Measurements from ENCODE around the gene MGAT1.

MGAT1 gene

GRCh38 chr5:180820788-180821321, 18.2 kb upstream of the MGAT1 start:
- no peak overlapping the region for H2BK15ac ChIP-seq (ENCODE audit: low read depth, poor library complexity, severe bottlenecking)
- no peak overlapping the region for H2BK12ac ChIP-seq (ENCODE audit: low read length in 2 of 2)
- no peak overlapping the region for H4K91ac ChIP-seq (ENCODE audit: low read length)
- peak; percentile 83 for DNase-seq
- H3K36me3 ChIP-seq (ENCODE audit: control insufficient read depth in 1 of 2, insufficient read depth in 2 of 2, low read depth in 1 of 2, low read length in 2 of 2) = no peaks in the 10 kb centered on the region
- H2AK5ac ChIP-seq (ENCODE audit: low read length, severe bottlenecking) = no peak overlapping the region
- H2AFZ ChIP-seq (ENCODE audit: low read depth, low read length) = no peak overlapping the region
- no peak overlapping the region for H2BK5ac ChIP-seq (ENCODE audit: low read depth, low read length, poor library complexity, severe bottlenecking)
- no peak overlapping the region for H3K23ac ChIP-seq (ENCODE audit: low read length in 2 of 2)
- no peak overlapping the region for H3K4me2 ChIP-seq (ENCODE audit: low read length, poor library complexity, severe bottlenecking)
- H3K14ac ChIP-seq (ENCODE audit: low read length in 2 of 2) = no peak overlapping the region
- WGBS = 61% methylated on average over 2 of the region's 3 CpGs
- no peaks in the 10 kb centered on the region for H3K79me1 ChIP-seq (replicated peaks; ENCODE audit: low read length, poor library complexity, severe bottlenecking)
- no peak overlapping the region for H4K8ac ChIP-seq (ENCODE audit: low read length)
- H3K4ac ChIP-seq (ENCODE audit: low read depth in 1 of 2, low read length in 2 of 2) = no peak overlapping the region
- H3K4me3 ChIP-seq (ENCODE audit: insufficient read depth in 1 of 2, low read depth in 1 of 2, low read length in 2 of 2) = no peak overlapping the region
- peaks cover 25% of the 10 kb centered on the region for H3K4me1 ChIP-seq (ENCODE audit: control insufficient read depth, insufficient read depth, low read depth, low read length)
- H3K9me3 ChIP-seq (ENCODE audit: control insufficient read depth, low read length) = no peaks in the 10 kb centered on the region
- no peaks in the 10 kb centered on the region for H3K27me3 ChIP-seq (ENCODE audit: control insufficient read depth in 1 of 2, insufficient read depth in 1 of 2, low read length in 2 of 2)
- H3K9ac ChIP-seq (ENCODE audit: low read length) = peak overlapping the region; percentile 44
- no peak overlapping the region for H3K18ac ChIP-seq (ENCODE audit: low read depth in 1 of 2, low read length in 2 of 2)
- H3K27ac ChIP-seq (ENCODE audit: low read length, poor library complexity, severe bottlenecking) = no peak overlapping the region
- H2BK120ac ChIP-seq (ENCODE audit: low read depth, low read length) = no peak overlapping the region

GRCh38 chr5:180818677-180819341, 16.2 kb upstream of the MGAT1 start:
- no peak overlapping the region for H4K91ac ChIP-seq (ENCODE audit: low read length)
- no peak overlapping the region for H2BK5ac ChIP-seq (ENCODE audit: low read depth, low read length, poor library complexity, severe bottlenecking)
- peak overlapping the region; percentile 41 for H3K27ac ChIP-seq (ENCODE audit: low read length, poor library complexity, severe bottlenecking)
- H3K9ac ChIP-seq (ENCODE audit: low read length) = peak overlapping the region; percentile 74
- no peak overlapping the region for H3K14ac ChIP-seq (ENCODE audit: low read length in 2 of 2)
- no peak overlapping the region for H2BK15ac ChIP-seq (ENCODE audit: low read depth, poor library complexity, severe bottlenecking)
- H3K23ac ChIP-seq (ENCODE audit: low read length in 2 of 2) = no peak overlapping the region
- H3K4ac ChIP-seq (ENCODE audit: low read depth in 1 of 2, low read length in 2 of 2) = peak overlapping the region in 1 of 2 experiments; percentile 17
- no peak overlapping the region for H3K18ac ChIP-seq (ENCODE audit: low read depth in 1 of 2, low read length in 2 of 2)
- H2AK5ac ChIP-seq (ENCODE audit: low read length, severe bottlenecking) = peak overlapping the region; percentile 57
- no peak for DNase-seq
- H2AFZ ChIP-seq (ENCODE audit: low read depth, low read length) = no peak overlapping the region
- WGBS = 84% methylated on average over 6 of the region's 6 CpGs
- H3K4me2 ChIP-seq (ENCODE audit: low read length, poor library complexity, severe bottlenecking) = no peak overlapping the region
- peak overlapping the region in 1 of 2 experiments; percentile 100 for H2BK12ac ChIP-seq (ENCODE audit: low read length in 2 of 2)
- no peak overlapping the region for H4K8ac ChIP-seq (ENCODE audit: low read length)
- peak overlapping the region in 1 of 2 experiments; percentile 57 for H3K4me3 ChIP-seq (ENCODE audit: insufficient read depth in 1 of 2, low read depth in 1 of 2, low read length in 2 of 2)
- H2BK120ac ChIP-seq (ENCODE audit: low read depth, low read length) = no peak overlapping the region
- H3K36me3 ChIP-seq (ENCODE audit: control insufficient read depth in 1 of 2, insufficient read depth in 2 of 2, low read depth in 1 of 2, low read length in 2 of 2) = no peaks in the 10 kb centered on the region
- H3K79me1 ChIP-seq (replicated peaks; ENCODE audit: low read length, poor library complexity, severe bottlenecking) = no peaks in the 10 kb centered on the region
- H3K4me1 ChIP-seq (ENCODE audit: control insufficient read depth, insufficient read depth, low read depth, low read length) = peaks cover 18% of the 10 kb centered on the region
- H3K9me3 ChIP-seq (ENCODE audit: control insufficient read depth, low read length) = no peaks in the 10 kb centered on the region
- no peaks in the 10 kb centered on the region for H3K27me3 ChIP-seq (ENCODE audit: control insufficient read depth in 1 of 2, insufficient read depth in 1 of 2, low read length in 2 of 2)

GRCh38 chr5:180817893-180818674, 15.5 kb upstream of the MGAT1 start:
- Histone ChIP-seq H3K18ac (ENCODE audit: low read depth in 1 of 2, low read length in 2 of 2) (peak overlapping the region; percentile 33 to 79), H2BK120ac (ENCODE audit: low read depth, low read length) (peak overlapping the region; percentile 19), H3K4me1 (ENCODE audit: control insufficient read depth, insufficient read depth, low read depth, low read length) (peaks cover 14% of the 10 kb centered on the region), H3K14ac (ENCODE audit: low read length in 2 of 2) (peak overlapping the region in 1 of 2 experiments; percentile 78), H3K9me3 (ENCODE audit: control insufficient read depth, low read length) (no peaks in the 10 kb centered on the region), H3K36me3 (ENCODE audit: control insufficient read depth in 1 of 2, insufficient read depth in 2 of 2, low read depth in 1 of 2, low read length in 2 of 2) (no peaks in the 10 kb centered on the region), H3K9ac (ENCODE audit: low read length) (peak overlapping the region; percentile 74), H2BK5ac (ENCODE audit: low read depth, low read length, poor library complexity, severe bottlenecking) (no peak overlapping the region), H4K8ac (ENCODE audit: low read length) (peak overlapping the region; percentile 59), H3K79me1 (replicated peaks; ENCODE audit: low read length, poor library complexity, severe bottlenecking) (no peaks in the 10 kb centered on the region), H3K27me3 (ENCODE audit: control insufficient read depth in 1 of 2, insufficient read depth in 1 of 2, low read length in 2 of 2) (no peaks in the 10 kb centered on the region), H3K4me3 (ENCODE audit: insufficient read depth in 1 of 2, low read depth in 1 of 2, low read length in 2 of 2) (peak overlapping the region in 1 of 2 experiments; percentile 57), H3K4ac (ENCODE audit: low read depth in 1 of 2, low read length in 2 of 2) (peak overlapping the region; percentile 20 to 76), H3K23ac (ENCODE audit: low read length in 2 of 2) (no peak overlapping the region), H3K27ac (ENCODE audit: low read length, poor library complexity, severe bottlenecking) (peak overlapping the region; percentile 41), H2AK5ac (ENCODE audit: low read length, severe bottlenecking) (peak overlapping the region; percentile 29), H3K4me2 (ENCODE audit: low read length, poor library complexity, severe bottlenecking) (no peak overlapping the region), H2BK15ac (ENCODE audit: low read depth, poor library complexity, severe bottlenecking) (no peak overlapping the region), H4K91ac (ENCODE audit: low read length) (peak overlapping the region; percentile 64), H2AFZ (ENCODE audit: low read depth, low read length) (no peak overlapping the region), H2BK12ac (ENCODE audit: low read length in 2 of 2) (peak overlapping the region; percentile 88 to 100)
- no peak for DNase-seq
- WGBS = 59% methylated on average over 13 of the region's 13 CpGs

All from mesenchymal stem cell (in vitro differentiated cells and primary cell).